ENCODE measurements around the gene KAZN. TPM values are rescaled to one million over a fixed set of nuclear protein-coding genes. Genes with fewer than 3 reads are reported as not detected.
"Not testable (repeated sequence)": the region's sequence is repeated elsewhere in the genome, so short reads cannot be mapped to it uniquely, and the experiment has no call there.

Gene KAZN
- total RNA-seq, 2 donors from 2014 or later: 3.4 to 12.2 TPM

- H3K4me1 ChIP-seq: no peaks in the 10 kb centered on the region
- ATAC-seq (no peak), DNase-seq (no peak)
- no peak overlapping the region for H3K4me3 ChIP-seq
- no peaks in the 10 kb centered on the region for H3K9me3 ChIP-seq
- no peak for TF ChIP-seq CTCF (IDR thresholded peaks at IDR 0.05)
- TF ChIP-seq POLR2A (IDR thresholded peaks at IDR 0.05): no peak
- H3K36me3 ChIP-seq (replicated peaks in 1 of 2; ENCODE audit: insufficient read depth in 1 of 2, low read depth in 2 of 2): no peaks in the 10 kb centered on the region
- WGBS, 2 donors: 76 to 77% methylated on average over 2 of the region's 2 CpGs
- H3K27me3 ChIP-seq: no peaks in the 10 kb centered on the region
- no peak overlapping the region for H3K27ac ChIP-seq
- intact Hi-C loops (cut with DNase I): no loop called here
Observed at GRCh38 chr1:14576155-14576554, 22.3 kb upstream of the KAZN start.

DNA sequence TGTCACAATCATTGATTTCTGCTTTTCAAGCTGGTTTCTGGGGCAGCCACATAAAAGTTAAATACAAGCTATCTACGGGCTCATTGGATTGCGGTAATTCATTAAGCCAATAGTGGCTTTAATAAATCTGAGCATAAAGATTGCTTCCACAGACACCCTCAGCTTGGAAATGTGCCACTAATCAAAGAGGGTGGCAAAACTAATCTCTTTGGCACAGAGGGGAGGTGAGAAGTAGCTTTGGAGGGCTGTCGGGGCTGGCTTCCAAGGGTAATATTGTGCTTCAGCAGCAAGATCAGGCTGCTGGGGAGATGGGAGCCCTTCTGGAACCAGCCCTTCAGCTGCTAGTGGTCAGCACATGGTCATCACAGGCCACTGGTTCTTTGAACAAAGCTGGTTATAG, 21.2 kb upstream of the KAZN start:
- no peak for DNase-seq
- WGBS, 2 donors: 27 to 43% methylated on average over 3 of the region's 3 CpGs

DNA sequence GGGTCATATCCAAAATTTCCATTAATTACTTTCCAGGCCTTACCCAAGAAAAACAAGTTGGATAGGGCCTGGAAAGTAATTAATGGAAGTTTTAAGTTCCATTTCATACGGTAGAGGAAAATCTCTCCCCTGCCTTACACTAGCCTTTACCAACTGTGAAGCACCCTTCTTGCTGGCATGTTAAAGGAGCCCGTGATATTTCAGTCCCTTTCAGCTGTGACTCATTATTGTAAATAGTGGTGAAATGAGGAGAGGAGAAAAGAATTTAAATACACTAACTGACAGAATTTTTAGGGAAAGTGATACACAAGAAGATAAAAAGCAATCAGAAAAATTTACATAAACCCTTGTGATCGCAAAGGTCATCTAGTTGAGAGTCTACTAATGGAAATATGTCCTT, 20.3 kb upstream of the KAZN start:
- ATAC-seq (no peak), DNase-seq (no peak)
- Histone ChIP-seq H3K4me1 (no peaks in the 10 kb centered on the region), H3K9me3 (no peaks in the 10 kb centered on the region), H3K27ac (no peak overlapping the region), H3K27me3 (no peaks in the 10 kb centered on the region), H3K4me3 (no peak overlapping the region), H3K36me3 (replicated peaks in 1 of 2; ENCODE audit: insufficient read depth in 1 of 2, low read depth in 2 of 2) (no peaks in the 10 kb centered on the region)
- 76 to 79% methylated on average over 3 of the region's 3 CpGs for WGBS, 2 donors
- intact Hi-C loops (cut with DNase I): no loop called here
- no peak for TF ChIP-seq CTCF (IDR thresholded peaks at IDR 0.05)
- TF ChIP-seq POLR2A (IDR thresholded peaks at IDR 0.05): no peak

More for the DNA sequence above, 21.2 kb upstream of the KAZN start:
- Histone ChIP-seq H3K4me1 (no peaks in the 10 kb centered on the region), H3K9me3 (no peaks in the 10 kb centered on the region), H3K27me3 (no peaks in the 10 kb centered on the region), H3K36me3 (replicated peaks in 1 of 2; ENCODE audit: insufficient read depth in 1 of 2, low read depth in 2 of 2) (no peaks in the 10 kb centered on the region), H3K27ac (no peak overlapping the region), H3K4me3 (no peak overlapping the region)
- intact Hi-C loops (cut with DNase I): no loop called here
- ATAC-seq: no peak
- TF ChIP-seq CTCF (IDR thresholded peaks at IDR 0.05) (no peak), POLR2A (IDR thresholded peaks at IDR 0.05) (no peak)

- H3K4me1 ChIP-seq; H3K9me3 ChIP-seq; DNase-seq; H3K27me3 ChIP-seq; intact Hi-C loops (cut with DNase I); H3K27ac ChIP-seq; H3K4me3 ChIP-seq; ATAC-seq; H3K36me3 ChIP-seq (replicated peaks in 1 of 2; ENCODE audit: insufficient read depth in 1 of 2, low read depth in 2 of 2): not testable (repeated sequence)
- 90% methylated on average over 12 of the region's 12 CpGs for WGBS, 2 donors
Observed at GRCh38 chr1:14580295-14580694, 18.2 kb upstream of the KAZN start.

DNA sequence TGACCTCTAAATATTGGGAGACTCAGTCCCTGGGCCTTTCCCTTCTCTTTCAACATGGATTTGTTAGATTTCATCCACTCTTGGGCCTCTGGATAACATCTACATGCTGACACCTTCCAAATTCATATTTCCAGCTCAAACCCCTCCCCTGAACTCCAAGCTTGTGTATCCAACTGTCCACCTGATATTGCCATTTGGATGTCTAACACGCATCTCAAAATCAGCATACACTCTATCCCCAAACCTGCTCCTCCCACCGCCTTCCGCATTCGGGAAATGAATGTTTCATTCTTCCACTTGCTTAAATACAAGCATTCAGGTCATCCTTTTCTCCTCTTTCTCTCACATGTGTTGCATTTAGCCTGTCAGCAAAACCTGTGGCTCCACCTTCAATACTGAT, 17.5 kb upstream of the KAZN start:
- Histone ChIP-seq H3K27me3 (no peaks in the 10 kb centered on the region), H3K4me1 (no peaks in the 10 kb centered on the region), H3K9me3 (no peaks in the 10 kb centered on the region), H3K27ac (no peak overlapping the region), H3K4me3 (no peak overlapping the region), H3K36me3 (replicated peaks in 1 of 2; ENCODE audit: insufficient read depth in 1 of 2, low read depth in 2 of 2) (no peaks in the 10 kb centered on the region)
- intact Hi-C loops (cut with DNase I): no loop called here
- 84 to 92% methylated on average over 4 of the region's 4 CpGs for WGBS, 2 donors
- no peak for ATAC-seq
- no peak for DNase-seq
- no peak for TF ChIP-seq CTCF (IDR thresholded peaks at IDR 0.05)
- TF ChIP-seq POLR2A (IDR thresholded peaks at IDR 0.05): no peak

Measured in body of pancreas (tissue), 4 donors.